ENCODE results near the gene TUFT1. TPM values are rescaled to one million over a fixed set of nuclear protein-coding genes. Genes with fewer than 3 reads are reported as not detected.
A peak's percentile ranks its signal among the peaks of the same experiment; 100 is the strongest.
"Not testable (repeated sequence)": the region's sequence is repeated elsewhere in the genome, so short reads cannot be mapped to it uniquely, and the experiment has no call there.

The TUFT1 gene
- total and polyA plus RNA-seq, 7 donors, result 8.0 to 18.0 (median 12.1) TPM

DNA sequence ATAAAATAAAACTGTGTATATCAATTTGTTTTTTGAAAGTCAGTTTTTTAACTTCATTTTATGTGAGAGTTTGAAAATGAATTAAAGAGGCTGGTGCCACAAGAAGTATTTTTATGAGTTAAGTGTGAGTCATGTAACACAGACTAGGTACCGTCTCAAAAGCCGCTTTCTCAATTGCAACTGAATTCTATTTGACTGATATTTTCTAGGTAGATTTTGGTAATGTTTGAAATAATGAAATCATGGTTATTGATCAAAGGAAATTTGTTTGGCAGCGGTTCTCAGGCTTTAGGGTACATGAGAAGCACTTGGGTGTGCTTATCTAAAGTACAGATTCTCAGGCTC lies 76.4 kb downstream of the TUFT1 start:
- Histone ChIP-seq H3K4me3 (no peak overlapping the region), H3K27ac (peak overlapping the region in 3 of 4 donors; percentile 22 to 99 (median 97)), H3K27me3 (no peaks in the 10 kb centered on the region), H3K4me1 (peaks cover 0 to 78% (median 66%) of the 10 kb centered on the region in 4 donors), H3K9me3 (no peaks in the 10 kb centered on the region), H3K36me3 (no peaks in the 10 kb centered on the region)
- intact Hi-C loops (cut with DNase I), result no loop called here
- no peak for TF ChIP-seq POLR2AphosphoS5 (IDR thresholded peaks at IDR 0.05)
- TF ChIP-seq, protein P1, sequence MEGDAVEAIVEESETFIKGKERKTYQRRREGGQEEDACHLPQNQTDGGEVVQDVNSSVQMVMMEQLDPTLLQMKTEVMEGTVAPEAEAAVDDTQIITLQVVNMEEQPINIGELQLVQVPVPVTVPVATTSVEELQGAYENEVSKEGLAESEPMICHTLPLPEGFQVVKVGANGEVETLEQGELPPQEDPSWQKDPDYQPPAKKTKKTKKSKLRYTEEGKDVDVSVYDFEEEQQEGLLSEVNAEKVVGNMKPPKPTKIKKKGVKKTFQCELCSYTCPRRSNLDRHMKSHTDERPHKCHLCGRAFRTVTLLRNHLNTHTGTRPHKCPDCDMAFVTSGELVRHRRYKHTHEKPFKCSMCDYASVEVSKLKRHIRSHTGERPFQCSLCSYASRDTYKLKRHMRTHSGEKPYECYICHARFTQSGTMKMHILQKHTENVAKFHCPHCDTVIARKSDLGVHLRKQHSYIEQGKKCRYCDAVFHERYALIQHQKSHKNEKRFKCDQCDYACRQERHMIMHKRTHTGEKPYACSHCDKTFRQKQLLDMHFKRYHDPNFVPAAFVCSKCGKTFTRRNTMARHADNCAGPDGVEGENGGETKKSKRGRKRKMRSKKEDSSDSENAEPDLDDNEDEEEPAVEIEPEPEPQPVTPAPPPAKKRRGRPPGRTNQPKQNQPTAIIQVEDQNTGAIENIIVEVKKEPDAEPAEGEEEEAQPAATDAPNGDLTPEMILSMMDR (IDR thresholded peaks at IDR 0.05), result no peak
- TF ChIP-seq EP300 (IDR thresholded peaks at IDR 0.05), result no peak
- TF ChIP-seq POLR2A (IDR thresholded peaks at IDR 0.05), result no peak
- DNase-seq, result no peak
- 80 to 82% methylated on average over 3 of the region's 3 CpGs for WGBS, 2 donors

DNA sequence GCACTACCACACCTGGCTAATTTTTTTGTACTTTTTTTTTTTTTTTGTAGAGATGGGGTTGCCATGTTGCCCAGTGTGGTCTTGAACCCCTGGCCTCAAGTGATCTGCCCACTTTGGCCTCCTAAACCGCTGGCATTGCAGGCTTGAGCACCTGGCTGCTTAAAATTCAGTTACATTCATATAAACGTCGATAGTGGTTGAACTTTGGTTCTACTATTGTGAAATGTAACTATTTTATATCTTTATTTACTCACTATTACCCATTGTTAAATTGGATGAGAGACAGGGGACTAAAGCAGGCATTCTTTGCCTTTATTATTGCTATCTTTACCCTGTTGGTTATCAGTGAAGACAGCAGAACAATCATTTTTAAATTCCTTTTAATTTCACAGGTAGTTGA lies 77.9 kb downstream of the TUFT1 start:
- intact Hi-C loops (cut with DNase I), result no loop called here
- Histone ChIP-seq H3K4me1 (peaks cover 0 to 84% (median 72%) of the 10 kb centered on the region in 4 donors), H3K27ac (peak overlapping the region; percentile 17 to 99 (median 60)), H3K36me3 (no peaks in the 10 kb centered on the region), H3K27me3 (no peaks in the 10 kb centered on the region), H3K4me3 (no peak overlapping the region), H3K9me3 (no peaks in the 10 kb centered on the region)
- no peak for TF ChIP-seq EP300 (IDR thresholded peaks at IDR 0.05)
- TF ChIP-seq, protein P1 (IDR thresholded peaks at IDR 0.05), result no peak
- TF ChIP-seq POLR2AphosphoS5 (IDR thresholded peaks at IDR 0.05), result no peak
- TF ChIP-seq POLR2A (IDR thresholded peaks at IDR 0.05), result no peak
- 20 to 64% methylated on average over 3 of the region's 3 CpGs for WGBS, 2 donors
- DNase-seq, result no peak

DNA sequence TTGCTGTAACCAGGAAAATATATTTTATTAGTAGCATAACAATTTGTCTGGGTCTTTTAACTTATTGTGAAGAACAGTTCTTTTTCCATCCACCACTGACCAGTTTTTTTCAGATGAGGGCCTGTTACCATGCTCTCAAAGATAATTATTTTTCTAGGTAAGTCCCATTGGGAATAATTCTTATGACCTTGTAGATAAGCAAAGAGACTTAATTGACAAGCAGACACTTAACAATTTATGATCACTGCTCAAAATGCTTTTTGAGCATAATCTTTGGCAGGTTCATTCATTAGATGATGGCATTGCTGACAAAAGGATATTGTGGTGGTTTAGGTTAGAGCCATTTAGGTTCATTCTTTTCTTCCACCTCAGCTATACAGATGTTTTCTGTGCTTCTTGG lies 78.4 kb downstream of the TUFT1 start:
- Histone ChIP-seq H3K4me1 (peaks cover 0 to 84% (median 69%) of the 10 kb centered on the region in 4 donors), H3K4me3 (no peak overlapping the region), H3K36me3 (no peaks in the 10 kb centered on the region), H3K9me3 (no peaks in the 10 kb centered on the region), H3K27ac (peak overlapping the region in 3 of 4 donors; percentile 73 to 99 (median 97)), H3K27me3 (no peaks in the 10 kb centered on the region)
- intact Hi-C loops (cut with DNase I), result no loop called here
- TF ChIP-seq, protein P1 (IDR thresholded peaks at IDR 0.05), result no peak
- TF ChIP-seq POLR2A (IDR thresholded peaks at IDR 0.05) (no peak), EP300 (IDR thresholded peaks at IDR 0.05) (no peak), POLR2AphosphoS5 (IDR thresholded peaks at IDR 0.05) (no peak)
- DNase-seq, result no peak

DNA sequence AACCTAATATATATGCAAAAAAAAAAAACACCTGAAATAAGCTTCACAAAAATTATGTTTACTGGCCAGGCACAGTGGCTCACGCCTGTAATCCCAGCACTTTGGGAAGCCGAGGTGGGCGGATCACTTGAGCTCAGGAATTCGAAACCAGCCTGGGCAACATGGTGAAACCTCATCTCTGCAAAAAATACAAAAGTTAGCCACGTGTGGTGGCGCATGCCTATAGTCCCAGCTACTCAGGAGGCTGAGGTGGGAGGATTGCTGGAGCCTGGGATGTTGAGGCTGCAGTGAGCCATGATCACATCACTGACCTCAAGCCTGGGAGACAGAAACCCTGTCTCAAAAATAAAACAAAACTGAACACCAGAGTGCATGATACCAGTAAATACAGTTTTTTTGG lies 78.9 kb downstream of the TUFT1 start:
- 78 to 88% methylated on average over 6 of the region's 6 CpGs for WGBS, 2 donors
- H3K36me3 ChIP-seq; H3K4me3 ChIP-seq; intact Hi-C loops (cut with DNase I); DNase-seq; H3K9me3 ChIP-seq; H3K27me3 ChIP-seq: not testable (repeated sequence)
- Histone ChIP-seq H3K4me1 (peaks cover 0 to 79% (median 63%) of the 10 kb centered on the region in 4 donors), H3K27ac (peak overlapping the region; percentile 73 to 99 (median 86))

DNA sequence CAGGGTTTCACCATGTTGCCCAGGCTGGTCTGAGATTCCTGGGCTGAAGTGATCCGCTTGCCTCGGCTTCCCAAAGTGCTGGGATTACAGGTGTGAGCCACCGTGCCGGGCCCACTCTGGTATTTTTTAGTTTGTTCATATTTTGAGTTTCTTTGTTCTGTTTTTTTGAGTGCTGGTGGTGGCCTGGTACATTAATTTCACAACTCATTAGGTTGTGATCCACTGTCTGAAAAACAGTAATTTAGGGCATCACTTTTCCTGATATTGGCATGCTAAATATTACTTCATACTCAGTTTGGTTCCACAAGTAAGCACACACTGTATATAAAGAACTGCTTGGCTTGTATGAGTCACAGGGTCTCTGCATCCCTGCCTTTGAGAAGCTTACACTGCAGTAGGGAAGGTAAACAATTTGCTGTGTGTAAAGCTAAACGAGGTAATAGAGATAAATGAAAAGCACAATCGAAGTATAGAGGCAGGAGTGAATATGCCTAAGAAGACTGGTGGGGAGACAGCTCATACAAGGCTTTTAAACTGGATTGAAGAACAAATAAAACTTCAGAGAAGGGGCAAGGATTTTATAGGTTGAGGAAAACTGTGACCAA lies 79.5 kb downstream of the TUFT1 start:
- Histone ChIP-seq H3K4me3 (no peak overlapping the region), H3K27ac (peak overlapping the region; percentile 73 to 99 (median 86)), H3K9me3 (no peaks in the 10 kb centered on the region), H3K4me1 (peaks cover 0 to 73% (median 61%) of the 10 kb centered on the region in 4 donors), H3K27me3 (no peaks in the 10 kb centered on the region), H3K36me3 (no peaks in the 10 kb centered on the region)
- intact Hi-C loops (cut with DNase I), result no loop called here
- TF ChIP-seq POLR2A (IDR thresholded peaks at IDR 0.05), result no peak
- peak in 1 of 4 donors; percentile 10 for TF ChIP-seq POLR2AphosphoS5 (IDR thresholded peaks at IDR 0.05)
- DNase-seq, result no peak
- WGBS, 2 donors, result 60 to 78% methylated on average over 6 of the region's 6 CpGs

DNA sequence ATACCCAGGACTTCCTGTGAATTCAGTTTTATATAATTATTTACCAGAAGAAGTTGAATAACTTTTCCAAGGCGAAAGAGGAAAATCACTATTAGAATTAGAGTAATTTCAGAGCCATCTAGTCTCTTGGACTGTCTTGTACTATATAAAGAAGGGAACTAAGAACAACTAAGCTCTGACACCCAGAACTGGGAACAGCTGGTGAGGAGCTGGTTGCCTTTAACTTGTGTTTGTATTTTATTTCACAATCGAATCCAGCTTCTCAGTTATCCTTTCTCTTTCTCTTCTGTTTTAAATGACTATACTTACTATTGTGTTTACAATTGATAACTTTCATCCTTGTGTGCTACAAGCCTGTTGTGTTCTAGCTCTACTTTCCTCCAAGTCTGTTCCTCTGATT lies 80.2 kb downstream of the TUFT1 start:
- H3K9me3 ChIP-seq, result no peaks in the 10 kb centered on the region
- peaks cover 0 to 71% (median 58%) of the 10 kb centered on the region in 4 donors for H3K4me1 ChIP-seq
- 30 to 52% methylated on average over 2 of the region's 2 CpGs for WGBS, 2 donors
- intact Hi-C loops (cut with DNase I), result no loop called here
- peak overlapping the region; percentile 73 to 99 (median 86) for H3K27ac ChIP-seq
- no peak overlapping the region for H3K4me3 ChIP-seq
- H3K27me3 ChIP-seq, result no peaks in the 10 kb centered on the region
- H3K36me3 ChIP-seq, result no peaks in the 10 kb centered on the region
- TF ChIP-seq EP300 (IDR thresholded peaks at IDR 0.05) (no peak), POLR2AphosphoS5 (IDR thresholded peaks at IDR 0.05) (peak in 2 of 4 donors; percentile 35 to 49)
- TF ChIP-seq, protein P1 (IDR thresholded peaks at IDR 0.05), result no peak
- no peak for DNase-seq
